CD4-positive, alpha-beta T cell treated with Interleukin-4 for 1 hour (primary cell): ENCODE data around the gene URGCP.
"Not testable (repeated sequence)": the region's sequence is repeated elsewhere in the genome, so short reads cannot be mapped to it uniquely, and the experiment has no call there.

Source experiments
- DNase-seq, 2 donors: peaks; one replicate each; pipeline ENCODE4 v3.0.0-alpha.2; 2020 to 2022

URGCP gene

DNA sequence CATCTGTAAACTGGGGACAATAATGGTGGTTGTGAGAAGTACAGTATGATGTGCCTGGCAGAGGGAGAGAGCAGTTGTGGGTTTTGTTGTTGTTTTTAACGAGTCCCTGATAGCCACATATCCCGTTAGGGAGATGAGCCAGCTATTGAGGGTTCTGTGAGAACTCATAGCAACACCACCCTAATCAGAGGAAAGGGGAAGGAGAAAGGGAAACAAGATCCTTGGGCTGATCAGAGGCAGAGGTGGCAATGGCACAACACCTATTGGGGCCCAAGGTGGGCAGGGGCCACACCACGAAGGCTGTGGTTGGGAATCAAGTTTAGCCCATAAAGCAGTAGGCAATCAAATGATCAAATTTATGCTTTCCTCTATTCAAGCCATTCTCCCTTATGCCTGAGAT lies 35.3 kb downstream of the URGCP start:
- DNase-seq: no peak

- no peak for DNase-seq
Observed at GRCh38 chr7:43870316-43870715, 36.1 kb downstream of the URGCP start.

- DNase-seq: peak in 1 of 2 donors; percentile 67
Observed at GRCh38 chr7:43869867-43870240, 36.5 kb downstream of the URGCP start.

DNA sequence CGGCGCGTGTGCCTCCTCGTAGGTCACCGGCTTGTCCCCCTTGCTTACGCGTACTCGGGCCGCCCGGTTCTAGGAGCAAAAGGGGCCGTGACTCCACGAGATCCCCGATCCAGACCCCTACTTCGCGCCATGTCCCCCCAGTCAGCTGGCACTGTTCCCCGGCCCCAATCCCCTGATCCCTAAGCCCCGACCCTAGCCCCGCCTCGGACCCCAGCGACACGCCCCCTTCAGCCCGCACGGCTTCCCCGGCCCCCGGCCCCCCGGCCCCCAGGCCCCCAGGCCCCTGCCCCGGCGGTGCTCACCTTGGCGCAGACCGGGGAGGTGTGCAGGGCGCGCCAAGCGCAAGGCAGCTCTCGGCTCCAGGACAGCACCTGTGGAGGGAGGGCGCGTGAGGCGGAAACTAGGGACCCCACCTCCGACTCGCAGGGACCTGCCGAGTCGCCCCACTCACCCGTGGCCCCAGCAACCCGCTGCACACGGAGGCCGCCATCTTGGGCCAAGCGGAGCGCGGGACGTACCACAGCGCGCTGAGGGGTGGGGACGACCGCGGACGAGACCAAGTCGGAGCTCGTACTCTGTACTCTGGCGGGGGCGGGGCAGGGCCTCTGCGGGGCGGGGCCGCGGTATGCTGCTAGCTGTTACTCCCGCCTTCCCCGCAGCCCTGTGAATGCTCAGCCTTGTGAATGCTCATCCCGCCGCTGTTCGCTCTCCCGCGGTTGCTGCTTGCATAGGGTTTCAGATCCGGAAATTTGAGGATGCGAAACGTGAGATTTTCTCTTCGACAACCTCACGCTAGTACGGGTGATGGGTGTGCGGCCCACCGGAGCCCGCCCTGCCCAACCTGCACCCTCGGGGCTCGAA lies 37.2 kb downstream of the URGCP start, which contains the start of gene MRPS24:
Gene MRPS24 (minus strand): TSS at position 512 of the 861 bp plus-strand sequence. CDS start 22 bp downstream, at position 490.
- DNase-seq: peak; percentile 94 to 95

- no peak for DNase-seq
Observed at GRCh38 chr7:43868681-43869005, 37.8 kb downstream of the URGCP start.

DNA sequence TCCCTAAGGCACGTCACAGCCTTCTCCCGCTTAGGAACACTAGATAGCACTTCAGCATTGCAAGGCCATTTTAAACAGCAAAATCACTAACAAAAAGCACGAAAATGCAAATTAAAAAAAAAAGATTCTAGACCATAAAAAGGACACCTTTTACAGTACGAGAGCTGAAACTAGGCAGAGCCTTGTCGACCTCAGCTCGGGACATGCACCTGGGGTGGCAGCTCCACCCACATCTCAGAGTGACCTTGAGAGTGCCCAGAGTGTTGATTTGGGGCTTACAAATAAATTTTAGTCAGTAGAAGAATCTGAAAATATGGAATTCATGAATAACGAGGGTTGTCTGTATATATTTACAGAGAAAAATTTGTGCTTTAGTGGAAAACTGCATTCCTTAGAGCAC lies 38.2 kb downstream of the URGCP start:
- no peak for DNase-seq

- no peak for DNase-seq
Observed at GRCh38 chr7:43865277-43865676, 41.1 kb downstream of the URGCP start.

DNA sequence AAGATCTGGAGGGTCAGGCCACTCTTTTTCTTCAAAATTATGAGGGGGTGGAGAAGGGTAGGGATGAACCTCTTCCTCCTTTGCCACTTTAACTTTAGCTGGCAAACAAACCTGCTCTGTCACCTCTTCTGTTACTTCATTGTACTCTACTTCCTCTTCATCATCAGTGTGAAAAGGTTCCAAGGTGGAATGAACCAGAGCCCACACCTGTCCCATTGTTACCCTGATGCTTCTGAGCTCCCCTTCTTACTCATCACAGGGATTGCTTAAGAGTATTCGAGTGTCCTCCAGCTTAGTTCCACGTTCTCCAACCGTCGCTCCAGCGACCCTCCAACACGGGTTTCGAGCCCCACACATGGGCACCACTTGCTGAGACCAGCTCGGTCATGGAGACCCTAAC lies 42.3 kb downstream of the URGCP start:
- no peak for DNase-seq

DNA sequence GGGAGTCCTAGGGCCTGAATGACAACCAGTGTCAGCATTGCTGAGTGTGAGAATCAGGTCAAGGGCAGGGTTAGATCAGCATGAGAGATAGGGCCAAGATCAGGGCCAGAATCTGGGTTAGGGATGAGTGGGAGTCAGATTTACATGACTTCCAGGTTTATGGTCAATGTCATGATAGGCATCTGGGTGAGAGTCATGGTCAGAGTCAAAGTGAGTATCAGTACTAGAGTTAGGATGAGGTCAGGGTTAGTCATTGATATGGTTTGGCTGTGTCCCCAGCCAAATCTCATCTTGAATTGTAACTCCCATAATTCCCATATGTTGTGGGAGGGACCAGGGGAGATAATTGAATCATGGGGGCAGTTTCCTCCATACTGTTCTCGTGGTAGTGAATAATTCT lies 49.4 kb downstream of the URGCP start:
- DNase-seq: no peak

- DNase-seq: no peak
Observed at GRCh38 chr7:43856316-43856715, 50.1 kb downstream of the URGCP start.

- DNase-seq: no peak
Observed at GRCh38 chr7:43855176-43855575, 51.2 kb downstream of the URGCP start.

DNA sequence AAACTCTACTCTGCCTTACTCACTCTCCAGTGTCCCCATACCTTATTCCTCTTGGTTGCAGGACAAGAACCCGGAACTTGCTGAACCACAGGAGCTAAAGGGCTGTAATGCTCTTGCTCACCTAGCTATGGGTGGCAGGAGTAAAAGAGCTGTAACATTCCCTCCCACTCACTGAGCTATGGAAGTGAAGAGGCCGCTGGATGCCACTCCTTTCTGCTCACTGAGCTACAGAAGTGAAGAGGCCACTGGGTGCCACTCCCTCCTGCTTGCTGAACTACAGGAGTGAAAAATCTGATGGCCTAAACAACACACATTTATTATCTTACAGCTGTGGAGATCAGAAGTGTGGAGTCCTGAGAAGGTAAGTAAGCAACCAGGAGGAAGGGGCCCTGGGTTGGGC lies 54.6 kb downstream of the URGCP start:
- DNase-seq: no peak

DNA sequence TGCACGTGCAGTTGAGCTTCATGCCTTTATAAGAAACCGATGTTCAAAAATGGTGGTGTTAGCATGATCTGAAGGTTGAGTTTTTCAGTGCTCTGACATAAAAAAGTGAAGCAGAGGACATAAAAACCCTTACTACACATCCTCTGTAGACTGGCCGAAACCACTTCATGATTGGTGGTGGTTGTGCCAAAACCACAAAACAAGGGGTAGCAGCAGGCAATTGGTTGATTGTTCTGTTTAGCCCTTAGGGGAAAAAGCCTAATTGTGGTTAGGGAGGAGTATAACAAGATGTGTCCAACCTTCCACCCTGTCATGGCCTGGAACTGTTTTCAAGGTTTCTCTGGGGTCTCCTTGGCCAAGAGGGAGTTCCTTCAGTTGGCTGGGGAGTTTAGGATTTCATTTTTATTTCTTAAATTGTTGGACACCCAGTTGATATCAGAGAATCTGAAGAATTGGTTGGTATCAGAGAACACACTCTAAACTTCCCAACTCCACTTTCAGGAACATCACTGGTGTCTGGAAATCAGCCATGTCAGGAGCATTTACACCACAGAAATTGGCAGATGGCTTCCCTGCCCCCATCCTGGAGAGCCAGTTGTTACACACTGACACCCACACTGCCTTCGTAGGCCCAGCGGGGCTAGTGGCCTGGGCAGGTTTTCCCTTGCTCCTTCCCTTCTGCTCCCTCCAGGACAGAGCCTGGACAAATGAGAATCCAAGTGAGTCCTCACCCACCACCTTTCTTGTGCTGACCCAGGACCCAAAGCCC lies 55.9 kb downstream of the URGCP start:
- DNase-seq: no peak

GRCh38 chr7:43849047-43849446 lies 57.3 kb downstream of the URGCP start:
- no peak for DNase-seq

DNA sequence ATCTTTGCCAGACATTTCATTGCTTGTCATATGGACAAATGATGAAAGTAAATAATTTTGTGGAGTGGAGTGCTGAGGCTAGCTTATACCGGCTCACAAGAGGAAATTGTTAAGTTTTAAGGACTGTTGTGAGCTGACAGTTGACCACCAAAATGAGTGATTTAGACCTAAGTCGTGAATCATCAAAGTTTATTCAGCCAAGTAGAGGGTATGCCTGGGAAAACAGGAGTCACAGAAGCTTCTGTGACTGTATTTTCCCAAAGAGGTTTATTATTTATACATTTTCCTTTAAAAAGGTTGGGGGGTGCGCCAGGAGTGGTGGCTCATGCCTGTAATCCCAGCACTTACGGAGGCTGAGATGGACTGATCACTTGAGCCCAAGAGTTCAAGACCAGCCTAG lies 58.9 kb downstream of the URGCP start:
- DNase-seq: no peak

DNA sequence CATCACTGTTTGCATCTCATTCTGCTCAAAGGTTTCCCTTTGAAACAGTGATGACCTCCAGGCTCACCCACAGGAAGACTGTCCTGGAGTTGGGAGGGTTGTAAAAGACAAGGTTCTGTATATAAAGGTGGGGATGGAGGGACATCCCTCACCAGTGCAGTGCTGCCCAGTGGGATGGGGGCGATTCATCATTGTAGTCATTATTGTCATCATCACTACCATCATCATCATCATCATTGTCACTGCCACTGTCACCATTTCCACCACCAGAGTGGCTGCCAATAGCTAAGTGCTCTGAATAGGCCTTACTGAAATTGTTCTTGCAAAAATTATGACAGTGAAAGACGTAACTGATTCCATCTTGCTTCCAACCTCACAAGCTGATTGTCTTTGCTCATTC lies 61.7 kb downstream of the URGCP start:
- DNase-seq: no peak

DNA sequence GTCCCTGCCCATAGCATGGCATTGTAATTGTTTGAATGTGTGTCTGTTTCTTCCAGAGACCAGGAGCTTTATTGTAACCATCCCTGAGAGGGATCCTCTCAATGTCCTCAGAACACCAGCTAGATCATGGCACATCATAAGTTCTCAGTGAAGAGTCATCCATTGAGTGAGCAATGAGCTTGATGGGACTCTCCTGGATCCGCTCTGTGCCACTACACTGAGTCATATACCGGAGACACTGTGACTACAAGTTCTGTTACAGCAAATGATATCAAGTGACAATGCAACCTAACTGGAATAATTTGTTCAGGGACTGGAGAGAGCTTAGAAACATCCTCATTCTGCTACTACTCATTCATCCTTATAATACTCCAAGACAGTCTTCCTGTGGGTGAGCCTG lies 62.1 kb downstream of the URGCP start:
- DNase-seq: no peak

- DNase-seq: no peak
Observed at GRCh38 chr7:43843296-43843695, 63.1 kb downstream of the URGCP start.

GRCh38 chr7:43838201-43838658 lies 68.2 kb downstream of the URGCP start:
- no peak for DNase-seq

DNA sequence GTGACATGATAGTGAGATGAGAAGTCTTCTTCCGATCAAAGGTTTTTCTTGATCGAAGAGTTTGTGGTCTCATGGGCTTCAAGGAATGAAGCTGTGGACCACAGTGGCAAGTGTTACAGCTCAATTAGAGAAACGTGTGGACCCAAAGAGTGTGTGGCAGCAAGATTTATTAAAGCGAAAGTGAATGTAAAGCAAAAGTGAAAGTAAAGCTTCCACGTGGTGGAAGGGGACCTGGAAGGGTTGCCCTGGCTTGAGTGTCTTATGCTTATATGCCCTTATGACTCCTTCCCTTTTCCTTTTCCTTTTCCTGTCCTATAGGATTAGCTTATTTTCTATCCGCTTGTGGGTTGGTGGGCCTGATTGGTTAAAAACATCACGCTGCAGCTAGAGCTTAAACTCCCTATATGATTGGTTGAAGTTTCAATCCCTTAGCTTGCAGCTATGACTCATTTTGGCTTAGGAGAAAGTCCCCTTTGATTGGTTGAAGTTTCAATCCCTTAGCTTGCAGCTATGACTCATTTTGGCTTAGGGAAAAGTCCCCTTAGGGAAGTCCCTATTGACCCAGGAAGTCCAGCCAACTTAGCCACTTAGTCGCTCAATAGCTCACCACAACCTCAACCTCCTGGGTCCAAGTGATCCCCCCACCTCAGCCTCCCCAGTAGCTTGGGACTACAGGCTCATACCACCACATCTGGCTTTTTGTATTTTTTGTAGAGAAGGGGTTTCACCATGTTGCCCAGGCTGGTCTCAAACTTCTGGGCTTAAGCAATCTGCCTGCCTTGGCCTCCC lies 71.7 kb downstream of the URGCP start:
- DNase-seq: peak; percentile 62 to 82

DNA sequence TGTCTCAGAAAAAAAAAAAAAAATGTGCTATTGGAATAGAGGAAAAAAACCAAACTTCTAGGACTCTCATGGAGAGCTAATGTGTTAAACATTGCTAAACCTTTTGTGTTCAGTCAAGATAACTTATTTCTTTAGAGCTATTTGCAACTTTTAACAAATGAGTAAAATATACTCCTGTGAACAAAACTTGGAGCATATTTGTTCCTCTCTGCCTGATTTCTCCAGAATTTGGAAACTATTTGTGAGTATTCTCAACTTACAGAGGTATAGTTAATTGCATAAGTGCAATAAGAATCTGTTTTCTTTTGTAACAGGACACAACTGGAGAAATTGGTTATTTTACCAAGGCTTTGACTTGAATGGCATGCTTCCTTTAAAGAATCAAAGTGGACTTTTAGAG lies 75.5 kb downstream of the URGCP start:
- not testable (repeated sequence) for DNase-seq
